NCI-H2227 (cell line): Measurements from ENCODE around the gene ACIN1.

Source experiments
- DNase-seq: peaks from one replicate; lab custom pipeline; 2025; ENCODE audit not compliant: unreplicated experiment; lab: John Stamatoyannopoulos, UW

Gene ACIN1

DNA sequence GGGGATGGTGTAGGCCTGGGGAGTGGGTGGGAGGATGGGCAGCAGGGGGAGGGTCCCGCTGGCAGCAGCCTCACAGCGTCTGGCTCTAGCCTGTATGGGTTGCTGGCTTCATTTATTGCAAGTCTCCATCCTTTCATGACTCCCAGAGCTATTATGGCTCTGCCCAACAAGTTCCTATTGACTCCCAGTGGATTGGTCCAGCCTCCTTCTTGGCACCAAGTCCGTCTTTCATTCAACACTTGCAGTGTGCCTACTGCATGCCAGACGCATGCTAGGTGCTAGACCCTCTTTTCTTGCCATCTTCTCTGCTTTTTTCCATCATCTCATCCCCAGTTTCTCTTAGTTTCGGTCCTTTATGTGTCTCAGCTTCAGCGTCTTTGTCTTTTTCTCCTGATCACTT, 51.8 kb downstream of the ACIN1 start:
- DNase-seq = no peak

GRCh38 chr14:23042162-23042965, 52.6 kb downstream of the ACIN1 start, which contains the start of gene PSMB11:
Gene PSMB11 (plus strand): TSS chr14:23042212. CDS start chr14:23042226, 14 bp downstream.
- no peak for DNase-seq

- DNase-seq = no peak
Observed at GRCh38 chr14:23041729-23042128, 53.2 kb downstream of the ACIN1 start.

DNA sequence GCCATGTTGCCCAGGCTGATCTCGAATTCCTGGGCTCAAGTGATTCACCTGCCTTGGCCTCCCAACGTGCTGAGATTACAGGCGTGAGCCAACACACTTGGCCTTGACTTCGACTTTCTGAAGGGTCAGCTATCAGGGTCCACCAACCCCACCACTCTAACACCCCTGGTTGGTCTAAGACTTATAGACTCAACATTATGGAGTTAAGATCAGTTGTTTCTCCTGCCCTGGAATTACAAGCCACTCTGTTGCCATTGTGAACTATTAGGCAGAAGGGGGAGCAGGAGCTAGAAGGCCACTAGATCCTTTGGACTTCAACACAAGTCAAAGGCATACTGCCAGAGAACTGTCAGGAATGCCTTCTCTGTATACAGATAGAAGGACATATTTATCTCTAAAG, 54.8 kb downstream of the ACIN1 start:
- no peak for DNase-seq

- DNase-seq = no peak
Observed at GRCh38 chr14:23035303-23036144, 59.4 kb downstream of the ACIN1 start.

DNA sequence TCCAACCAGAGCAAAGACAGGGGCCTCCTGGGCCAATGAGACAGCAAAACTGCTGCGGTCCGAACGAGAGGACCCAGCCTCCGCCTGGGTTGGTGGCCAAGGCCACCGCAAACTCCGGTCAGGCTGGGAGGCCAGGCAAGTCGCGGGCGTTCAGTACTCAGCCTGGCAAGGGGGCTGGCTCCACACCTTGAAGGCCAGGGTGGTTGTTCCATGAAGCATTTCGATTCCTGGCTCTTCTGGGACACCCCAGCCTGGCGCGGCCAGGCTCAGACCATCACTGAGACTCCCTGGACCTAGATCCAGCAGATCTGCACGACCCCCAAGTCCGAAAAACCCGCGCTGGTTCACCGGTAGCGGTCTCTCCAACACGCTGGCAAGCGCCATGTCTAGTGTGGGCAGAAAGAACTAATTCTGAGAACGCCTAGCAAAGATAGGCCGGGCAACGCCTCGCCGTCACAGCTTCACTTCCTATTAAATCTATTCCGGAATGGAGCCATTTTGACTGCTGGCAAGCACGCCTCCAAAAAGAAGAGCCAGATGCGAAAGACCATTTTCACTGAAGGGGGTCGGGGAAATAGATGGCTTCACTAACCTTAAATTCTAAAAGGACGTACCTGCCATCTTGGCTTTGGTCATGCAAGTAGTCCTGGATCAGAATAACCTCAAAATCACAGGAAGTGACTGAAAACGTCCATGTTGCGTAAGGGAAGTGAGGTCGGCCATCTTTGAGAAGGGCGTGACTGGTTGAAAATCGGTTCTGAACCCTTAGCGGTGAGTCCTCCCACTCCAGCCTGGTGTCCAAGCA, 60.2 kb downstream of the ACIN1 start, which contains the start of gene PSMB5:
PSMB5 (minus strand) TSS at position 403 of the 805 bp plus-strand sequence; CDS start at position 384, 19 bp downstream.
- no peak for DNase-seq

DNA sequence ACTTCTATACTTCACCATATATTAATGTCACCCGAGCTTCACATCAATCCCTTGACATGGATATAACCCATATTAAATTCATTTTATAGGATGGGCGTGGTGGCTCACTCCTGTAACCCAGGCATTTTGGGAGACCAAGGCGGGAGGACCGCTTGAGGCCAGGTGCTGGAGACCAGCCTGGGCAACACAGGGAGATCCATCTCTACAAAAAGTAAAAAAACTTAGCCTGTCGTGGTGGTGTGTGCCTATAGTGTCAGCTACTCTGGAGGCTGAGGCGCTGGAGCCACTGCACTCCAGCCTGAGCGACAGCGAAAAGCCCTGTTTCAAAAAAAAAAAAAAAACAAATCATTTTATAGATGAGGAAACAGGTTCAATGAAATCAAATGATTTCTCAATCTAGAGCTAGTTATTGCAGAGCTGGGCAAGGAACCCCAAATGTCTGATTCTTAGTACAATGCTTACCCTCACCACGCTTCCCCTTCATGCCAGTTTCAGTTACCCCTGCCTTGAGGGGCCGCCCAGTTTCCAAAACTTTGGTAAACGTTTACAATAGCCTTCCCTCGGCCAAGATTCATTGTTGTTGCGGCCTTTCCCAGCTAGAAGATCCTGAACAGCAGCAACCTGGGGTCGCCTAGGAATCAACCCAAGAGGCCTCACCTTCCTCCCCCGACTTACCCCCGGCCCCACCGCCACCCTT, 61.0 kb downstream of the ACIN1 start:
- no peak for DNase-seq

DNA sequence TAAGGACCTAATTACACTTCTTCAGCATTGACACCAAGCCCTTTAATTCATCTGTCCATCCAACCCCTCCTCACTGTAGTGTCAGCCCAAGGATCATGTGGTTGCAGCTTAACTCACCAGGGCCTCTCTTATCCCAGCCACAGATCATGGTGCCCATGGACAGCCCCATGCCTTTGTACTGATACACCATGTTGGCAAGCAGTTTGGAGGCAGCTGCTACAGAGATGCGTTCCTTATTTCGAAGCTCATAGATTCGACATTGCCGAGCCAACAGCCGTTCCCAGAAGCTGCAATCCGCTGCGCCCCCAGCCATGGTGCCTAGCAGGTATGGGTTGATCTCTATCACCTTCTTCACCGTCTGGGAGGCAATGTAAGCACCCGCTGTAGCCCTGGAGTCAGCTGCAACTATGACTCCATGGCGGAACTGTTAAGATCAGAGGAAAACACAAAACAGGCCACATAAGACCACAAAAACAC, 61.6 kb downstream of the ACIN1 start:
- no peak for DNase-seq

DNA sequence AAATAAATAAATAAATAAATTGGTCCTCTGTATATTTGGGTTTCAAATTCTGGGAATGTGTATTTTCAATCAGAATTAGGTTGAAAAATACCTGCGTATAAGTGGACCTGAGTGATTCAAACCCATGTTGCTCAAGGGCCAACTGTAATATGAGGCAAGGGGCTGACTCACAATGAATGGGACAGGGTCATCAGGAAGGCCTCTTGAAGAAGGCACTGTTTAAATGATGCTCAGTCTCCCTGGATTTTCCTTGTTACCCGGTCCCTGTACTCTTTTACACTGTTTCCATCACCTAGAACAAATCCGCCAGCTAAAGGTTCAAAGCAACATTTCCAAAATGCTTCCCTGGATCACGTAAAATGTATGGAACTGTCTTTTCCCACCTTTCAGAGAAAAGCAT, 64.0 kb downstream of the ACIN1 start:
- DNase-seq = no peak

- no peak for DNase-seq
Observed at GRCh38 chr14:23028799-23029198, 66.1 kb downstream of the ACIN1 start.

DNA sequence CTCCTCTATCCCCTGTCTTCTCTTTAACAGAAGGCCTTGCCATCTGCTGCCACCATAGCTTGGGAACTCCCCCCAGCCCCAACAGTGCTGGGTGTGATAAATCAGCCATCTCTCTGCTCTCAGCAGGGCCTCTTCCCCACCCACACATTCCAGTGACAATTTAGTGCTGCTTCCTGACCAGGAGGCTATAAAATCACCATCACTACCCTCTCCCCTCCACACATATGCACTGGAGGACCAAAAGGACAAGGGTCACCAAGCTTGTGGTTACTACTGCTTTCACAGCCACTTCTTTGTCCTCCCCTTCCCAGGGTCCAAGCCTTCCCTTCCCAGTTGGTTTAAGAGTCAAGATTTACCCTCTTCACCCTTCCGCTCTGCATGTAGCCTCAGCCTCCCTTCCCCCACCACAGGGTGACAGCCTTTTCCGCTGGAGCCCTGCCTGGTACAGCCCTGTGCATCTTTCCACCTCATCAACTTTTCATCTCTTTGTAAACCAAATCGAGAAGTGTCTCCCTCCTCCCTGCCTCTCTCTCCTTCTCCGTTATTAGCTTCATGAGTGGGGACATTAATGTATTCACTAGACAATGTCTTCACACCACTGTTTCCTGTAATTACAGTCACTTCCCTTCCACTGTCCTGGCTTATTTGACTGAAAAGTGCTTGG, 69.7 kb downstream of the ACIN1 start:
- DNase-seq = peak; percentile 71

DNA sequence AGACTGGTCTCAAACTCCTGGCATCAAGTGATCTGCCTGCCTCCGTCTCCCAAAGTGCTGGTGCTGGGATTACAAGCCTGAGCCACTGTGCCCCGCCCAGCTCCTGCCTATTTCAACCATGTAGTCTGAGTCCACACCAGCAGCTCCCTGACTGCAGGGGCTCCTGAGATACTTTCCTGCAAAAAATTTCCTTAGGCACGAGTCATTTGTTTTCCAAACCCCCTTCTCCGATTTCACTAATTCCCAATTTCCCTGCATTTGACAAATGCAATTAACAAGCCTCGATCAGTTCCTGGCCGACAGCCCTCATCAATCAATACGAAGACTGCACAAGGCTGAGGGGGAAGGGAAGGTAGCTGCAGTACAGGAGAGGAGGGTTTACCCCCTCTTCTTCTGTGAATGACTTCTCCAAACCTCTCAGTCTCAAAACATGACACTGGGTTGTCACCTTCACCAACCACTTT, 70.3 kb downstream of the ACIN1 start:
- DNase-seq = no peak

DNA sequence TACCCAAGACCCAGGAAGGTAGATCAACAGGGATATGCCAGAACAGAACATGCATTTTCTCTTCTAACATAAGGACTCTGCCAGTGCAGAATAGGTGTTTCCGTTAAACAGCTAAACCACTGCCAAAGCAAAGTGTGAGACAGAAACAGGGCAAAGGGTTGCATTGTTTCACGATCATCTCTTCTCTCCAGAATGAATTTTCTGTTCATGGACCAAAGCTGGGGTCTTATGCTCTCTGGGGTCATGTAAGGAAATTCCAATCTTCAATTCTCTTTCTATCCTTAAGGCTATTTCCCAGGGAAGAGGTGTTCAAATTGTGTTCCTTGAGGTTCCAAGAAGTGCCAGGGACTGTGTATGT, 71.2 kb downstream of the ACIN1 start:
- no peak for DNase-seq

- DNase-seq = no peak
Observed at GRCh38 chr14:23023022-23023794, 71.7 kb downstream of the ACIN1 start.

DNA sequence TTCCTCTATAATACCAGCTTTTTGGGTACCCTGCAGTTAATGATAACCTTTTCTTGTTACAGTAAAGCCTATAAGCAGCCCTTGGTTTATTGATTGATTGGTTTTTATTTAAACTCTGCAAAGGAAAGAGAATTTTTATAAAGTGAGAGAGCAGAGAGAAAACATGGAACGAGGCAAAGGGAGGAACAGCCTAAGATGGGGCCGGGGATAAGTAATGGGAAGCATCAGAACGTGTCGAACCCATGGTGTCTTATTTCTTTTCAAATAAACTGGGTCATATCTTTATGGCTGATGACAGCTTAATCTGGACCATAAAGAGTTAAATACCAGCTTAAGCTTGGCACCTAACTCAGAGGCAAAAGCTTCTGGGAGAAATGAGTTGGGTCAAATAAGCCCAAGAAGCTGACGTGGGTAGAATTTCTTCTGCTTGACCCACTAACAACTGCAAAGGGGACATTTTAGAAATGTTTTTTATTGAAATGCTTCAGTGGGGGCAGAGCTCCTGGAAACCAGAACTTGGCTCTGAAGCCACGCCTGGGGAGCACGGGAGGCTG, 73.0 kb downstream of the ACIN1 start:
- no peak for DNase-seq

GRCh38 chr14:23021434-23021833, 73.5 kb downstream of the ACIN1 start:
- no peak for DNase-seq

- DNase-seq = no peak
Observed at GRCh38 chr14:23020143-23021128, 74.5 kb downstream of the ACIN1 start.

- no peak for DNase-seq
Observed at GRCh38 chr14:23018107-23018506, 76.8 kb downstream of the ACIN1 start.
